Muscle of leg (tissue), 11 donors: ENCODE measurements around the gene SOX11. TPM values are rescaled to one million over a fixed set of nuclear protein-coding genes. Genes with fewer than 3 reads are reported as not detected.

Source experiments
- DNase-seq: peaks from one replicate; pipeline ENCODE4 v3.0.0; 2013
- H3K27ac ChIP-seq: one replicate; pipeline ENCODE4 v1.5.1; 2013; ENCODE audit warnings: mild to moderate bottlenecking, low read length, control low read depth
- H3K27me3 ChIP-seq: one replicate; pipeline ENCODE4 v1.6.1; 2013; ENCODE audit warnings: low read length; ENCODE audit not compliant: control insufficient read depth, insufficient read depth
- H3K36me3 ChIP-seq: one replicate; pipeline ENCODE4 v1.6.1; 2013; ENCODE audit warnings: low read length; ENCODE audit not compliant: control insufficient read depth, insufficient read depth
- H3K4me1 ChIP-seq: one replicate; pipeline ENCODE4 v1.6.1; 2013; ENCODE audit warnings: low read length; ENCODE audit not compliant: control insufficient read depth, insufficient read depth
- H3K4me3 ChIP-seq: one replicate; pipeline ENCODE4 v1.5.1; 2013; ENCODE audit warnings: low read length, control low read depth
- H3K9me3 ChIP-seq: replicated peaks from 2 replicates; pipeline ENCODE4 v1.6.1; 2013; ENCODE audit warnings: low read depth, low read length; ENCODE audit not compliant: control insufficient read depth
- WGBS: methylation state at CpG from one replicate; pipeline ENCODE4 v1.1.5; 2013; ENCODE audit warnings: missing lambda C conversion rate; ENCODE audit not compliant: insufficient coverage; 5-methylcytosine and 5-hydroxymethylcytosine counted together
- polyA plus RNA-seq, 8 donors: library from polyadenylated mRNA; unstranded; fragments of 120-200 nt; gene quantifications; one replicate each; pipeline versions ENCODE4 v1.2.1 to v1.2.3, GENCODE V29; 2013; ENCODE audit warnings: inconsistent platforms in 1 of 8, low replicate concordance in 1 of 8; ENCODE audit not compliant: insufficient read length in 8 of 8, insufficient read depth in 1 of 8
- total RNA-seq: library from RNA; stranded (reverse); fragments of 120-200 nt; gene quantifications from one replicate; pipeline ENCODE4 v1.2.4, GENCODE V29; 2013

The SOX11 gene
- total and polyA plus RNA-seq, 9 donors, result 13.2 to 32.9 (median 26.7) TPM

DNA sequence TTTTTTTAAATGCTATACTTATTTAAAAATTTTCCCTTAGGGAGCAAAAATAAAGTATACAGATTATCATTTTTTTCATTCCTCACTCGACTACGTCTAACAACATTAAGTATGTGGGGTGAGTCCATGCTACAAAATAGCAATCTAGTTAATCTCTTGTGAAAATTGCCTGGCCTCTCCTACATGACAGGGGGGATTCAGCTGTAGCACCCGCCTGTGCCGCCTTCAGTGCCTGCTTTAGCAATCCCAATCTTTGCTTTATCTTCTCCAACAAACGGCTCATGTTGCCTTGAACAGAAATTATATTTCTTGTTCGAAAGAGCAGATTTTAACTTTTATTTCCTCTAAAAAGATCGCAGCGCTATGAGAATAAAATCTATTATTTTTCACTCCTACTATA lies 2.4 kb upstream of the SOX11 start:
- no CpG with 5 or more reads among the region's 8 CpGs for WGBS
- H3K27ac ChIP-seq, result peak overlapping the region; percentile 96
- no peak for DNase-seq

DNA sequence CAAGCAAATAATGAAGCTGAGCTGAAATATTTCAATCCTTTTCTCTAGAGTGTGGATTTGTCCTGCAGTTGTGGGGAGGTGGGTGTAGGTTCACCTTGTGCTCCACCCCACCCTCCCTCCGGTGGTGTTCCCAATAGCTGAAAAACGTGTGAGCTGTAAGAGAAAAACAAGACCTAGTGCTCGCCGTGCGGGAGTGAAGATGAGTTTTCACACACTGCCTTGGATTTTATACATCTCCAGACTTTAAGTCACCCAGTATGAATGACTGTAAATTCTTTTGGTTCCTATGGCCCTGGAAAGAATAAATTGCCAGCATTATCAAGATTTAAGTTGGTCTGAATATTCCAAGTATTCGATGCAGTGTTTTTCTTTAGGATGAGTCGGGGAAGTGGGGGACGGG lies 1.9 kb upstream of the SOX11 start:
- Histone ChIP-seq H3K9me3 (no peaks in the 10 kb centered on the region), H3K27ac (peak overlapping the region; percentile 96), H3K4me3 (peak overlapping the region; percentile 72), H3K27me3 (peaks cover 3% of the 10 kb centered on the region), H3K4me1 (no peaks in the 10 kb centered on the region), H3K36me3 (no peaks in the 10 kb centered on the region)
- WGBS, result no CpG with 5 or more reads among the region's 8 CpGs
- no peak for DNase-seq

More for the DNA sequence above, 2.4 kb upstream of the SOX11 start:
- H3K36me3 ChIP-seq, result no peaks in the 10 kb centered on the region
- no peaks in the 10 kb centered on the region for H3K4me1 ChIP-seq
- peak overlapping the region; percentile 72 for H3K4me3 ChIP-seq
- no peaks in the 10 kb centered on the region for H3K9me3 ChIP-seq
- peaks cover 3% of the 10 kb centered on the region for H3K27me3 ChIP-seq

DNA sequence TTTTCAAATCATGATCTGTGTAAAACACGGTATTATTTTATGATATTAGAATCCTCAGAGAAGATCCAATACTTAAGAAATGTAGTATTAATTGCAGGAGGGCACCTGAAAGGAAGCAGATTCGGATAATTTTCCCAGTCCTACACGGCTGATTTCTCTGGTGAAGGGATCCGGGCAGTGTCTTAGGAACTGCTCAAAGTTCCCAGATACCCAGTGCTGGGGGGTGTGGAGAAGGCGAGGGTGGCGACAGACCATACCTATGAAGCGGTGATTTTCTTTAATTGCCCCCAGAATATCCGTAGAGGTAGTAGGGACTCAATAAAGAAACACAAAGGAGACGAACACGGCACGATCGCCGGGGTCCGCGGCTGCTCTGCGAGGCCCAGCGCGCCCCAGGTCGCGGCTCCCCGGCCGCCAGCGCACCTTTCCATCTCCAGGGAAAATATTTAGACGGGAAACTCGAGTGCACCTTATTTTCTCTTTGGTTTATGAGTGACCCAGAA lies 1.4 kb upstream of the SOX11 start:
- Histone ChIP-seq H3K9me3 (no peaks in the 10 kb centered on the region), H3K27me3 (peaks cover 3% of the 10 kb centered on the region), H3K36me3 (no peaks in the 10 kb centered on the region), H3K4me1 (no peaks in the 10 kb centered on the region), H3K4me3 (peak overlapping the region; percentile 72), H3K27ac (peak overlapping the region; percentile 96)
- DNase-seq, result no peak
- 0% methylated on average over 19 of the region's 25 CpGs for WGBS

DNA sequence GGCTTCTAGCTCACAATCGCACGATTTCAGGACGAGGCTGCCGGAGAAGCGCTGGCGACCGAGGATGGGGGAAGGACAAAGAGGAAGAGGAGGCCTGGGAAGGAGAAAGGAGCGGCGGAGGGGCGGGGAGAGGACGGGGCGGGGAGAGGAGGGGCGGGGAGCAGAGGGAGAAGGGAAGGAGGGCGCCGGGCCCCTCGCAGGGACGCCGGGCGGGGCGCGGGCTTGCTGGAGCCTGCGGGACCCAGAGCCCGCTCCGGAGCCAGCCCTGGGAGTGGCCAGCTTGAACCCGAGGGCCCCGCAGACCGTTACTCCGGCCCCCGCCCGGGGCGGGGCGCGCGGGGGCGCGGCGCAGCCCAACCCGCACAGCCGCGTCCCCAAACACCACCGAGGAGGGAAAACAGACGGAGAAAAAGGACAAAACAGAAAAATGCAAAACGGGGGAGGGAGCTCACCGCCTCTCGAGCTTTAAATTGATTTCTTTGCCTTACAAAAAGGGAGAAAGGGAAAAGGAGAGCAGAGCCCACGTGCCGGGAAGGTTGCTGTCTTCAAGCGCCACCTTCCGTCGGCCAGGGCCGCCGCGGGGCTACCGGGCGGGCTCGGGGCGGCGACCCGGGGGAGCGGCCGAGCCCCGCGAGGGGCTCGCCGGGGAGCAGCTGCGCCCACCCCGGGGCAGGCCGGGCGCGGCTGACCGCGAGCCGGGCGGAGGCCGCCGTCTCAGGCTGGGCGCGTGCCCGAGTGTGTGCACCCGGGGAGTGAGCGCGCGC lies 781 bp upstream of the SOX11 start:
- peak; percentile 89 for DNase-seq
- Histone ChIP-seq H3K27ac (peak overlapping the region; percentile 96), H3K36me3 (no peaks in the 10 kb centered on the region), H3K4me1 (no peaks in the 10 kb centered on the region), H3K9me3 (no peaks in the 10 kb centered on the region), H3K27me3 (peaks cover 3% of the 10 kb centered on the region), H3K4me3 (peak overlapping the region; percentile 87)
- WGBS, result under 1% methylated on average over 74 of the region's 83 CpGs

DNA sequence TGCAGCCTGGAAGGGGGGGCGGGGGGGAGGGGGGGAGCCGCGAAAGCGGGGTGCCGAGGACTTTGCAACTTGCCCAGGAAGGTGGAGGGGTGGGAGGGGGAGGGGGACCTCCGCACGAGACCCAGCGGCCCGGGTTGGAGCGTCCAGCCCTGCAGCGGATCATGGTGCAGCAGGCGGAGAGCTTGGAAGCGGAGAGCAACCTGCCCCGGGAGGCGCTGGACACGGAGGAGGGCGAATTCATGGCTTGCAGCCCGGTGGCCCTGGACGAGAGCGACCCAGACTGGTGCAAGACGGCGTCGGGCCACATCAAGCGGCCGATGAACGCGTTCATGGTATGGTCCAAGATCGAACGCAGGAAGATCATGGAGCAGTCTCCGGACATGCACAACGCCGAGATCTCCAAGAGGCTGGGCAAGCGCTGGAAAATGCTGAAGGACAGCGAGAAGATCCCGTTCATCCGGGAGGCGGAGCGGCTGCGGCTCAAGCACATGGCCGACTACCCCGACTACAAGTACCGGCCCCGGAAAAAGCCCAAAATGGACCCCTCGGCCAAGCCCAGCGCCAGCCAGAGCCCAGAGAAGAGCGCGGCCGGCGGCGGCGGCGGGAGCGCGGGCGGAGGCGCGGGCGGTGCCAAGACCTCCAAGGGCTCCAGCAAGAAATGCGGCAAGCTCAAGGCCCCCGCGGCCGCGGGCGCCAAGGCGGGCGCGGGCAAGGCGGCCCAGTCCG lies 540 bp downstream of the SOX11 start:
- peaks cover 3% of the 10 kb centered on the region for H3K27me3 ChIP-seq
- peak overlapping the region; percentile 92 for H3K27ac ChIP-seq
- peaks cover 4% of the 10 kb centered on the region for H3K4me1 ChIP-seq
- H3K4me3 ChIP-seq, result peak overlapping the region; percentile 87
- under 1% methylated on average over 66 of the region's 69 CpGs for WGBS
- no peaks in the 10 kb centered on the region for H3K36me3 ChIP-seq
- DNase-seq, result peak; percentile 77
- no peaks in the 10 kb centered on the region for H3K9me3 ChIP-seq

DNA sequence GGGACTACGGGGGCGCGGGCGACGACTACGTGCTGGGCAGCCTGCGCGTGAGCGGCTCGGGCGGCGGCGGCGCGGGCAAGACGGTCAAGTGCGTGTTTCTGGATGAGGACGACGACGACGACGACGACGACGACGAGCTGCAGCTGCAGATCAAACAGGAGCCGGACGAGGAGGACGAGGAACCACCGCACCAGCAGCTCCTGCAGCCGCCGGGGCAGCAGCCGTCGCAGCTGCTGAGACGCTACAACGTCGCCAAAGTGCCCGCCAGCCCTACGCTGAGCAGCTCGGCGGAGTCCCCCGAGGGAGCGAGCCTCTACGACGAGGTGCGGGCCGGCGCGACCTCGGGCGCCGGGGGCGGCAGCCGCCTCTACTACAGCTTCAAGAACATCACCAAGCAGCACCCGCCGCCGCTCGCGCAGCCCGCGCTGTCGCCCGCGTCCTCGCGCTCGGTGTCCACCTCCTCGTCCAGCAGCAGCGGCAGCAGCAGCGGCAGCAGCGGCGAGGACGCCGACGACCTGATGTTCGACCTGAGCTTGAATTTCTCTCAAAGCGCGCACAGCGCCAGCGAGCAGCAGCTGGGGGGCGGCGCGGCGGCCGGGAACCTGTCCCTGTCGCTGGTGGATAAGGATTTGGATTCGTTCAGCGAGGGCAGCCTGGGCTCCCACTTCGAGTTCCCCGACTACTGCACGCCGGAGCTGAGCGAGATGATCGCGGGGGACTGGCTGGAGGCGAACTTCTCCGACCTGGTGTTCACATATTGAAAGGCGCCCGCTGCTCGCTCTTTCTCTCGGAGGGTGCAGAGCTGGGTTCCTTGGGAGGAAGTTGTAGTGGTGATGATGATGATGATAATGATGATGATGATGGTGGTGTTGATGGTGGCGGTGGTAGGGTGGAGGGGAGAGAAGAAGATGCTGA lies 1.4 kb downstream of the SOX11 start:
- WGBS, result under 1% methylated on average over 99 of the region's 102 CpGs
- Histone ChIP-seq H3K36me3 (no peaks in the 10 kb centered on the region), H3K4me1 (peaks cover 4% of the 10 kb centered on the region), H3K4me3 (peak overlapping the region; percentile 87), H3K9me3 (no peaks in the 10 kb centered on the region), H3K27me3 (peaks cover 3% of the 10 kb centered on the region), H3K27ac (peak overlapping the region; percentile 87)
- peak; percentile 65 for DNase-seq

DNA sequence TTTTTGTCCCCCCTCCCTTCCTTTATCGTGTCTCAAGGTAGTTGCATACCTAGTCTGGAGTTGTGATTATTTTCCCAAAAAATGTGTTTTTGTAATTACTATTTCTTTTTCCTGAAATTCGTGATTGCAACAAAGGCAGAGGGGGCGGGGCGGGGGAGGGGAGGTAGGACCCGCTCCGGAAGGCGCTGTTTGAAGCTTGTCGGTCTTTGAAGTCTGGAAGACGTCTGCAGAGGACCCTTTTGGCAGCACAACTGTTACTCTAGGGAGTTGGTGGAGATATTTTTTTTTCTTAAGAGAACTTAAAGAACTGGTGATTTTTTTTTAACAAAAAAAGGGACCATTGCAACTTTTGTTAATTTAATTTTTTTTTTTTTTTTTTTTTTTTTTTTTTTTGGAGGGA lies 2.1 kb downstream of the SOX11 start:
- Histone ChIP-seq H3K27ac (peak overlapping the region; percentile 87), H3K4me1 (peaks cover 4% of the 10 kb centered on the region), H3K4me3 (peak overlapping the region; percentile 87), H3K36me3 (no peaks in the 10 kb centered on the region), H3K9me3 (no peaks in the 10 kb centered on the region), H3K27me3 (peaks cover 3% of the 10 kb centered on the region)
- no CpG with 5 or more reads among the region's 9 CpGs for WGBS
- DNase-seq, result peak; percentile 68

DNA sequence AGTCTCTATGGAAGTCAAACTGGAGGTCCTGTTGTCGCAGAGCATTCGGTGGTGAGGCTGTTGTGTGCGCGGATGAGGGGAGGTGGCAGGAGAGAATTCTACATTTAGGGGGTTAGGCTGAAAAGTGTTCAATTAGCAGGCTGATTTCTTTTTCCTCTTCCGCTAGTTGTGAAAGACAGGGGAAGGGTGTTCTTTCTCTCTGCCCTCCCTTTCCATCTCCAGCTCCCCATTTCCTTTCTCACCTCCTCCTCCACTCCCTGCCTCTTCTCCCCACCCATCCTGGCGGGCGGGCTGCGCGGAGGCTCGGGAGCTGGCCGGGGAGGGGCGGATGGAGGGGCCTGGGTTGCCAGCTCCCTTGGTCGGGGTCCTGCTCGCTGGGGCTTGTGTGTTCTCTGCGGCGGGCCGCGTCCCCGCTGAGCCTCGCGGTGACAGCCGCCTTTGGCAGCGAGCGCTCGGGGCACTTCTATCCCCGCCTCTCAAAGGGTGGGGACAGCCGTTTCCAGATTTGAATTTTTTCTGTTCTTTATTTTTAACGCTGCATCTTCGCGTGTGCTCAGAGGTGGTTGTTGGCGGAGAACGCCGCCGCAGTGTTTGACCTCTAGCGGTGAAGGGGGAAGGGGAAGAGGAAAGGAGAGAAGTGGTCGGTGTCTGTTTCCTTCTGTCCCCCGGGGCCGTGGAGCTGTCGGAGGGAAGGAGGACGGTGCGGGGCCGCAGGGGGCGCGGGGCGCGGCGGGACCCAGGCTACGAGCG lies 3.6 kb downstream of the SOX11 start:
- peak overlapping the region; percentile 94 for H3K27ac ChIP-seq
- DNase-seq, result peak; percentile 76
- H3K27me3 ChIP-seq, result peaks cover 3% of the 10 kb centered on the region

DNA sequence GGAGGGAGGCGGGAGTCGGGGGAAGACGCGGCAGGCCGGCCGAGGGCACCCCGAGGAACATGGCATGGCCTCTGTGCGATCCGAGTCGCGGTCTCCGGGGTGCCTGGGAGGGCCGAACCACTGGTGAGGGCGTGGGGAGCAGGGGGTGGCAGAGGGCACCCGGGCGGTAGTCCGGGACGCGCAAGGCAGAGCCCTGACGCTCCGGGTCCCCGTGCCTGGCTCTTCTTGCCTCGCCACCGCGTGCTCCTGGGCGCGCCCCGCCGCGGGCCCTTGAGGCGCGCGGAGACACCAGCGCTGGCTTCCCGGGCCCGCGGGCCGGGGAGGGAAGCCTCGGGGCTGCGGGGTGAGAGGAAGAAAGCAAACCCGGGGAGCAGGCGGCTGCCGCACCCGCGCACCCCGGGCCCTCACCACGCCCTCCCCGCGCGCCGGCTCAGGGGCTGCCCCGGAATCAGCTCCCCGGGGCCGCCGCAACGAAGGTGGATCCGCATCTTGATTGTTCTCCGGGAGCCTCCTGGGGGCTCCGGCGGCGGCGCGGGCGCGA lies 4.3 kb downstream of the SOX11 start:
- WGBS, result under 1% methylated on average over 64 of the region's 65 CpGs
- H3K27ac ChIP-seq, result peak overlapping the region; percentile 94
- DNase-seq, result peak; percentile 59

More for the DNA sequence above, 3.6 kb downstream of the SOX11 start:
- under 1% methylated on average over 37 of the region's 49 CpGs for WGBS
- peak overlapping the region; percentile 87 for H3K4me3 ChIP-seq
- H3K9me3 ChIP-seq, result no peaks in the 10 kb centered on the region
- H3K36me3 ChIP-seq, result no peaks in the 10 kb centered on the region
- H3K4me1 ChIP-seq, result peaks cover 4% of the 10 kb centered on the region

More for the DNA sequence above, 4.3 kb downstream of the SOX11 start:
- Histone ChIP-seq H3K27me3 (peaks cover 3% of the 10 kb centered on the region), H3K36me3 (no peaks in the 10 kb centered on the region), H3K9me3 (no peaks in the 10 kb centered on the region), H3K4me3 (peak overlapping the region; percentile 87), H3K4me1 (peaks cover 4% of the 10 kb centered on the region)
